H9 (cell line): ENCODE measurements around the gene FHL1. TPM values are rescaled to one million over a fixed set of nuclear protein-coding genes. Genes with fewer than 3 reads are reported as not detected.

Source experiments
- DNase-seq: peaks from one replicate; pipeline ENCODE4 v3.0.0-alpha.2; 2017
- H2AFZ ChIP-seq: one replicate; pipeline ENCODE4 v1.6.1; 2013; ENCODE audit warnings: mild to moderate bottlenecking, low read length, control low read depth, moderate library complexity
- H2AK5ac ChIP-seq: 2 replicates; pipeline ENCODE4 v1.6.1; 2013; ENCODE audit warnings: low read length, control low read depth, mixed read lengths; ENCODE audit not compliant: insufficient read length
- H2BK120ac ChIP-seq: one replicate; pipeline ENCODE4 v1.6.1; 2013; ENCODE audit warnings: low read depth, mild to moderate bottlenecking, low read length, control low read depth, inconsistent platforms; ENCODE audit not compliant: poor library complexity, severe bottlenecking
- H2BK12ac ChIP-seq: 2 replicates; pipeline ENCODE4 v1.6.1; 2013; ENCODE audit warnings: low read length, control low read depth, mixed read lengths, low read depth; ENCODE audit not compliant: insufficient read length
- H2BK15ac ChIP-seq: 2 replicates; pipeline ENCODE4 v1.6.1; 2013; ENCODE audit warnings: low read depth, low read length, control low read depth
- H2BK20ac ChIP-seq: one replicate; pipeline ENCODE4 v1.6.1; 2013; ENCODE audit warnings: low read depth, mild to moderate bottlenecking, low read length, control low read depth, inconsistent platforms; ENCODE audit not compliant: poor library complexity, severe bottlenecking
- H2BK5ac ChIP-seq: 2 replicates; pipeline ENCODE4 v1.6.1; 2013; ENCODE audit warnings: low read length, control low read depth, mixed read lengths; ENCODE audit not compliant: insufficient read length
- H3K14ac ChIP-seq: 2 replicates; pipeline ENCODE4 v1.6.1; 2013; ENCODE audit warnings: low read length, control low read depth; ENCODE audit not compliant: insufficient read depth
- H3K18ac ChIP-seq: 2 replicates; pipeline ENCODE4 v1.6.1; 2013; ENCODE audit warnings: low read depth, mild to moderate bottlenecking, mixed read lengths, low read length, control low read depth; ENCODE audit not compliant: insufficient read length
- H3K23ac ChIP-seq: 2 replicates; pipeline ENCODE4 v1.6.1; 2013; ENCODE audit warnings: low read length, control low read depth, mixed read lengths, low read depth; ENCODE audit not compliant: insufficient read length
- H3K23me2 ChIP-seq: 2 replicates; pipeline ENCODE4 v1.6.1; 2013; ENCODE audit warnings: low read depth, mild to moderate bottlenecking, mixed read lengths, low read length, control low read depth; ENCODE audit not compliant: insufficient read length, poor library complexity, severe bottlenecking
- H3K27ac ChIP-seq: 2 replicates; pipeline ENCODE4 v1.5.1; 2013; ENCODE audit warnings: low read length, control low read depth, mixed read lengths, low read depth; ENCODE audit not compliant: insufficient read length
- H3K27me3 ChIP-seq: 2 replicates; pipeline ENCODE4 v1.6.1; 2013; ENCODE audit warnings: low read length, control low read depth, inconsistent platforms; ENCODE audit not compliant: insufficient read depth
- H3K4ac ChIP-seq: 2 replicates; pipeline ENCODE4 v1.6.1; 2013; ENCODE audit warnings: low read depth, mild to moderate bottlenecking, control low read depth, inconsistent platforms, low read length, moderate library complexity
- H3K4me1 ChIP-seq: 2 replicates; pipeline ENCODE4 v1.6.1; 2013; ENCODE audit warnings: low read length, control low read depth, inconsistent platforms; ENCODE audit not compliant: insufficient read depth
- H3K4me2 ChIP-seq: 2 replicates; pipeline ENCODE4 v1.6.1; 2013; ENCODE audit warnings: low read length, control low read depth, mixed read lengths; ENCODE audit not compliant: insufficient read length, insufficient read depth
- H3K56ac ChIP-seq: 2 replicates; pipeline ENCODE4 v1.6.1; 2013; ENCODE audit warnings: low read depth, mild to moderate bottlenecking, mixed read lengths, low read length, control low read depth; ENCODE audit not compliant: insufficient read length
- H3K79me1 ChIP-seq: 2 replicates; pipeline ENCODE4 v1.6.1; 2013; ENCODE audit warnings: low read depth, mild to moderate bottlenecking, moderate library complexity, low read length, control low read depth, inconsistent platforms; ENCODE audit not compliant: insufficient read depth, poor library complexity, severe bottlenecking
- H3K79me2 ChIP-seq: 2 replicates; pipeline ENCODE4 v1.6.1; 2013; ENCODE audit warnings: low read length, control low read depth, inconsistent platforms; ENCODE audit not compliant: insufficient read depth
- H3K9ac ChIP-seq: 2 replicates; pipeline ENCODE4 v1.6.1; 2013; ENCODE audit warnings: low read length, control low read depth, mixed read lengths; ENCODE audit not compliant: insufficient read length; ENCODE audit errors: extremely low read depth
- H3K9me3 ChIP-seq: one replicate; pipeline ENCODE4 v1.6.1; 2013; ENCODE audit warnings: low read depth, low read length, inconsistent platforms; ENCODE audit not compliant: control insufficient read depth
- H3T11ph ChIP-seq: one replicate; pipeline ENCODE4 v1.6.1; 2013; ENCODE audit warnings: mild to moderate bottlenecking, low read length, control low read depth, inconsistent platforms
- H4K20me1 ChIP-seq: one replicate; pipeline ENCODE4 v1.6.1; 2013; ENCODE audit not compliant: control insufficient read depth, insufficient read length, insufficient read depth
- H4K5ac ChIP-seq: 2 replicates; pipeline ENCODE4 v1.6.1; 2013; ENCODE audit warnings: low read depth, mild to moderate bottlenecking, mixed read lengths, low read length, control low read depth; ENCODE audit not compliant: insufficient read length
- H4K8ac ChIP-seq: replicated peaks from 2 replicates; pipeline ENCODE4 v1.6.1; 2013; ENCODE audit warnings: low read length, control low read depth, mixed read lengths, low read depth; ENCODE audit not compliant: insufficient read length
- H4K91ac ChIP-seq: 2 replicates; pipeline ENCODE4 v1.6.1; 2013; ENCODE audit warnings: low read depth, mild to moderate bottlenecking, moderate library complexity, mixed read lengths, low read length, control low read depth; ENCODE audit not compliant: insufficient read length
- H3K27ac Mint-ChIP-seq, 3 experiments: 2 replicates in 2 of 3; 3 replicates in 1 of 3; pipeline ENCODE4 v1.8.0; 2020 to 2021; ENCODE audit warnings: mixed read lengths in 3 of 3, mild to moderate bottlenecking in 1 of 3, moderate library complexity in 1 of 3
- H3K27me3 Mint-ChIP-seq: 2 replicates; pipeline ENCODE4 v1.8.0; 2021; ENCODE audit warnings: low read depth, mild to moderate bottlenecking, moderate library complexity, mixed read lengths
- H3K36me3 Mint-ChIP-seq, 3 experiments: 2 replicates in 2 of 3; 3 replicates in 1 of 3; pipeline ENCODE4 v1.8.0; 2020 to 2021; ENCODE audit warnings: low read depth in 3 of 3, mixed read lengths in 3 of 3; ENCODE audit not compliant: insufficient read depth in 1 of 3
- H3K4me1 Mint-ChIP-seq, 2 experiments: 2 replicates each; pipeline ENCODE4 v1.8.0; 2020; ENCODE audit warnings: mixed read lengths in 2 of 2
- H3K4me3 Mint-ChIP-seq, 2 experiments: 2 replicates in 1 of 2; 3 replicates in 1 of 2; pipeline ENCODE4 v1.8.0; 2020 to 2021; ENCODE audit warnings: mild to moderate bottlenecking in 2 of 2, mixed read lengths in 2 of 2, moderate library complexity in 1 of 2
- H3K9me3 Mint-ChIP-seq, 2 experiments: 2 replicates in 1 of 2; 3 replicates in 1 of 2; pipeline ENCODE4 v1.8.0; 2020; ENCODE audit warnings: mild to moderate bottlenecking in 2 of 2, mixed read lengths in 2 of 2, moderate library complexity in 1 of 2
- WGBS: extraction: QIAGEN DNeasy Blood & Tissue Kit; methylation state at CpG from one replicate; pipeline ENCODE4 v1.1.7; 2013; ENCODE audit warnings: missing lambda C conversion rate, low lambda C conversion rate, mixed read lengths; ENCODE audit not compliant: insufficient read length; ENCODE audit errors: extremely low coverage; 5-methylcytosine and 5-hydroxymethylcytosine counted together
- total RNA-seq: library from RNA; stranded (reverse); gene quantifications from 2 replicates; pipeline ENCODE4 v1.2.1, GENCODE V29; 2021
- TF ChIP-seq, protein P1 (sequence below): fragments of 200-600 bp; sonication (generic); conservative IDR thresholded peaks from 3 replicates; pipeline ENCODE4 v1.8.0; 2021; ENCODE audit warnings: antibody characterized with exemption, mild to moderate bottlenecking

FHL1 gene
- total RNA-seq, 1 experiment from 2014 or later: 20.0 TPM

DNA sequence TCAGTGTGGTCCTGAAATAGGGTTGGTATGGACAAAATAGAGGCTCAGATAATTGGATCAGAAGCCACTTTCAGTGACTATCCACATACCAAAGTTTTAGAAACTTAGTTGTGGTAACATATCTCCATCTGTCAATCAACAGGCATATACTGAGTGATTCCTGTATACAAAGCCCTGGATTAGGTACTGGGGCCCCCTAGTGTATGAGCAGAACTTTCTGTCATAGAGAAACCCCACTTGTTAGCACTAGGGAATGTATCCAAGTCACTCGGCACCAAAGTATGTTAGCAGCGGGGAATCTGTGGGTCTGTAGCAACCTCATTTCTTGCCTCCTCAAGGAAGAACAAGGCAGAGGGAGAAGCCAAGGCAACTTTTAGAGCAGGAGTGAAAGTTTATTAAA, 53.1 kb downstream of the FHL1 start:
- H3K4me1 Mint-ChIP-seq: peaks cover 7 to 25% of the 10 kb centered on the region in 2 experiments
- Histone ChIP-seq H3T11ph (no peak overlapping the region), H3K18ac (no peak overlapping the region), H3K9ac (no peak overlapping the region), H4K91ac (no peak overlapping the region), H3K4ac (no peak overlapping the region), H2BK20ac (no peak overlapping the region), H3K23ac (no peak overlapping the region), H4K20me1 (no peaks in the 10 kb centered on the region), H3K23me2 (no peaks in the 10 kb centered on the region), H3K9me3 (peaks cover 41% of the 10 kb centered on the region), H2BK5ac (no peak overlapping the region), H2BK12ac (no peak overlapping the region), H3K14ac (no peak overlapping the region), H3K27ac (no peak overlapping the region), H4K5ac (no peak overlapping the region), H3K56ac (no peak overlapping the region), H3K27me3 (no peaks in the 10 kb centered on the region), H4K8ac (no peak overlapping the region), H3K79me1 (no peaks in the 10 kb centered on the region), H2AK5ac (no peak overlapping the region), H3K4me1 (no peaks in the 10 kb centered on the region; the same call in 1 of the 2 replicates), H2AFZ (no peak overlapping the region), H3K79me2 (no peaks in the 10 kb centered on the region), H3K4me2 (no peak overlapping the region), H2BK15ac (no peak overlapping the region), H2BK120ac (no peak overlapping the region)
- peaks cover 48 to 63% of the 10 kb centered on the region in 2 experiments for H3K9me3 Mint-ChIP-seq
- H3K27me3 Mint-ChIP-seq: no peaks in the 10 kb centered on the region; the same call in 1 of the 2 replicates
- peaks cover 2 to 3% (median 2%) of the 10 kb centered on the region in 3 experiments; a peak in 5 of 7 replicates for H3K36me3 Mint-ChIP-seq
- H3K27ac Mint-ChIP-seq: no peak overlapping the region; a peak in 1 of 7 replicates
- H3K4me3 Mint-ChIP-seq: no peak overlapping the region
- TF ChIP-seq, protein P1, sequence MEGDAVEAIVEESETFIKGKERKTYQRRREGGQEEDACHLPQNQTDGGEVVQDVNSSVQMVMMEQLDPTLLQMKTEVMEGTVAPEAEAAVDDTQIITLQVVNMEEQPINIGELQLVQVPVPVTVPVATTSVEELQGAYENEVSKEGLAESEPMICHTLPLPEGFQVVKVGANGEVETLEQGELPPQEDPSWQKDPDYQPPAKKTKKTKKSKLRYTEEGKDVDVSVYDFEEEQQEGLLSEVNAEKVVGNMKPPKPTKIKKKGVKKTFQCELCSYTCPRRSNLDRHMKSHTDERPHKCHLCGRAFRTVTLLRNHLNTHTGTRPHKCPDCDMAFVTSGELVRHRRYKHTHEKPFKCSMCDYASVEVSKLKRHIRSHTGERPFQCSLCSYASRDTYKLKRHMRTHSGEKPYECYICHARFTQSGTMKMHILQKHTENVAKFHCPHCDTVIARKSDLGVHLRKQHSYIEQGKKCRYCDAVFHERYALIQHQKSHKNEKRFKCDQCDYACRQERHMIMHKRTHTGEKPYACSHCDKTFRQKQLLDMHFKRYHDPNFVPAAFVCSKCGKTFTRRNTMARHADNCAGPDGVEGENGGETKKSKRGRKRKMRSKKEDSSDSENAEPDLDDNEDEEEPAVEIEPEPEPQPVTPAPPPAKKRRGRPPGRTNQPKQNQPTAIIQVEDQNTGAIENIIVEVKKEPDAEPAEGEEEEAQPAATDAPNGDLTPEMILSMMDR: peak; percentile 52
- WGBS: no CpG with 5 or more reads among the region's 2 CpGs
- no peak for DNase-seq
